ENCODE measurements around the gene ITPR1.

GRCh38 chr3:4794331-4794730, 301.2 kb downstream of the ITPR1 start:
- no peak for TF ChIP-seq EZH2 (IDR thresholded peaks at IDR 0.05; ENCODE audit: low read length, unreplicated experiment)
- TF ChIP-seq EZH2phosphoT487 (IDR thresholded peaks at IDR 0.05; ENCODE audit: borderline replicate concordance, low read length) = no peak
- no peak for TF ChIP-seq CTCF (conservative IDR thresholded peaks at IDR 0.05; ENCODE audit: low read depth, low read length)
